Measurements from ENCODE around the gene ANKS4B. TPM values are rescaled to one million over a fixed set of nuclear protein-coding genes. Genes with fewer than 3 reads are reported as not detected.

ANKS4B gene
- total RNA-seq, 2 donors from 2014 or later = 0.78 TPM; not detected in 1

- WGBS, 2 donors = 64 to 78% methylated on average over 2 of the region's 2 CpGs
Observed at GRCh38 chr16:21228361-21228872, 5.1 kb upstream of the ANKS4B start.

GRCh38 chr16:21233045-21233520, 416 bp upstream of the ANKS4B start:
- no peaks in the 10 kb centered on the region for H3K9me3 ChIP-seq
- H3K4me3 ChIP-seq = no peak overlapping the region
- no peak for ATAC-seq
- no peaks in the 10 kb centered on the region for H3K27me3 ChIP-seq
- DNase-seq = no peak
- H3K4me1 ChIP-seq = peaks cover 8% of the 10 kb centered on the region
- TF ChIP-seq POLR2A (IDR thresholded peaks at IDR 0.05) (no peak), CTCF (IDR thresholded peaks at IDR 0.05) (no peak)
- no peaks in the 10 kb centered on the region for H3K36me3 ChIP-seq (replicated peaks in 1 of 2; ENCODE audit: insufficient read depth in 1 of 2, low read depth in 2 of 2)
- 85 to 92% methylated on average over 1 of the region's 1 CpG for WGBS, 2 donors
- intact Hi-C loops (cut with DNase I) = no loop called here
- no peak overlapping the region for H3K27ac ChIP-seq

More at GRCh38 chr16:21228361-21228872, 5.1 kb upstream of the ANKS4B start:
- Histone ChIP-seq H3K36me3 (replicated peaks in 1 of 2; ENCODE audit: insufficient read depth in 1 of 2, low read depth in 2 of 2) (no peaks in the 10 kb centered on the region), H3K4me3 (no peak overlapping the region), H3K27ac (no peak overlapping the region), H3K4me1 (peaks cover 1% of the 10 kb centered on the region), H3K9me3 (no peaks in the 10 kb centered on the region), H3K27me3 (no peaks in the 10 kb centered on the region)
- DNase-seq = no peak
- TF ChIP-seq POLR2A (IDR thresholded peaks at IDR 0.05) (no peak), CTCF (IDR thresholded peaks at IDR 0.05) (no peak)
- no peak for ATAC-seq
- intact Hi-C loops (cut with DNase I) = no loop called here

DNA sequence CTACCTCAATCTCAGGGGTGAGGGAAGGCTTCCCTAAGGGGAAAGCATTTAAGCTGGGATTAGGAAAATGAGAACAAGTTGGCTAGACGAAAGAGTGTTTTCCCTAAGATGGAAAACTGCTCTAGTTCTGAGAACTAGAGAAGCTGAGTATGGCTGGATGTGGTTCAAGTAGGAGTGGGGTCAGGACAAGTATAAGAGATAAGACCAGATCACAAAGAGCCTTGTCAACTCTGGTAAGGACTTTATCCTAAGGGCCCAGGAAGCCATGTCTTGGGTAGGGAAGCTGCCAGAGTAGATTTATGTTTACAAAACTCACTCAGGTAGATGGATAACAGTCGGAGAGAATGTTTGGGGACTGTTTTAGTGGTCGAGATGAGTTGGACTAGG, 1.7 kb downstream of the ANKS4B start:
- H3K36me3 ChIP-seq (replicated peaks in 1 of 2; ENCODE audit: insufficient read depth in 1 of 2, low read depth in 2 of 2) = no peaks in the 10 kb centered on the region
- H3K4me3 ChIP-seq = no peak overlapping the region
- 48 to 72% methylated on average over 3 of the region's 3 CpGs for whole genome bisulfite sequencing, 2 donors

GRCh38 chr16:21236831-21237230, 3.3 kb downstream of the ANKS4B start:
- Histone ChIP-seq H3K27me3 (no peaks in the 10 kb centered on the region), H3K27ac (no peak overlapping the region)

More for the DNA sequence above, 1.7 kb downstream of the ANKS4B start:
- Histone ChIP-seq H3K9me3 (no peaks in the 10 kb centered on the region), H3K4me1 (peaks cover 8% of the 10 kb centered on the region), H3K27ac (no peak overlapping the region), H3K27me3 (no peaks in the 10 kb centered on the region)
- ATAC-seq = no peak
- TF ChIP-seq POLR2A (IDR thresholded peaks at IDR 0.05) (no peak), CTCF (IDR thresholded peaks at IDR 0.05) (no peak)
- DNase-seq = no peak
- intact Hi-C loops (cut with DNase I) = no loop called here

More at GRCh38 chr16:21236831-21237230, 3.3 kb downstream of the ANKS4B start:
- no peak for TF ChIP-seq POLR2A (IDR thresholded peaks at IDR 0.05)
- no peak for TF ChIP-seq CTCF (IDR thresholded peaks at IDR 0.05)
- Histone ChIP-seq H3K4me1 (peaks cover 8% of the 10 kb centered on the region), H3K36me3 (replicated peaks in 1 of 2; ENCODE audit: insufficient read depth in 1 of 2, low read depth in 2 of 2) (no peaks in the 10 kb centered on the region), H3K9me3 (no peaks in the 10 kb centered on the region), H3K4me3 (no peak overlapping the region)
- 80 to 89% methylated on average over 5 of the region's 5 CpGs for WGBS, 2 donors
- ATAC-seq = no peak
- DNase-seq = no peak
- intact Hi-C loops (cut with DNase I) = no loop called here

Data from body of pancreas (tissue), 4 donors.